Karpas-422 (cell line): Measurements from ENCODE around the gene ASB6. TPM values are rescaled to one million over a fixed set of nuclear protein-coding genes. Genes with fewer than 3 reads are reported as not detected.
"Not testable (repeated sequence)": the region's sequence is repeated elsewhere in the genome, so short reads cannot be mapped to it uniquely, and the experiment has no call there.

Source experiments
- DNase-seq: peaks from one replicate; pipeline ENCODE4 v3.0.0-alpha.2; 2015
- H2AFZ ChIP-seq: fragments of 200-600 bp; sonication (generic); 2 replicates; pipeline ENCODE4 v1.6.1; 2014; ENCODE audit warnings: antibody characterized with exemption, low read length, mixed read lengths
- H3K27ac ChIP-seq: fragments of 200-600 bp; sonication (generic); 2 replicates; pipeline ENCODE4 v1.5.1; 2014; ENCODE audit warnings: mild to moderate bottlenecking, low read length, moderate library complexity
- H3K27me3 ChIP-seq: fragments of 200-600 bp; sonication (generic); 2 replicates; pipeline ENCODE4 v1.6.1; 2014; ENCODE audit warnings: low read length, mixed read lengths
- H3K36me3 ChIP-seq: fragments of 200-600 bp; sonication (generic); 2 replicates; pipeline ENCODE4 v1.6.1; 2014; ENCODE audit warnings: low read length, mixed read lengths; ENCODE audit not compliant: insufficient read depth
- H3K4me1 ChIP-seq: fragments of 200-600 bp; sonication (generic); 2 replicates; pipeline ENCODE4 v1.6.1; 2014; ENCODE audit warnings: mild to moderate bottlenecking, low read length, mixed read lengths
- H3K4me2 ChIP-seq: fragments of 200-600 bp; sonication (generic); 2 replicates; pipeline ENCODE4 v1.6.1; 2014; ENCODE audit warnings: low read length, low read depth, mild to moderate bottlenecking; ENCODE audit not compliant: poor library complexity, severe bottlenecking
- H3K4me3 ChIP-seq: fragments of 200-600 bp; sonication (generic); 2 replicates; pipeline ENCODE4 v1.5.1; 2014; ENCODE audit warnings: mild to moderate bottlenecking, antibody characterized with exemption, low read length, mixed read lengths
- H3K79me2 ChIP-seq: fragments of 200-600 bp; sonication (generic); 2 replicates; pipeline ENCODE4 v1.6.1; 2014; ENCODE audit warnings: mild to moderate bottlenecking, low read length, mixed read lengths
- H3K9ac ChIP-seq: fragments of 200-600 bp; sonication (generic); 2 replicates; pipeline ENCODE4 v1.6.0; 2014; ENCODE audit warnings: low read length
- H3K9me2 ChIP-seq: fragments of 200-600 bp; sonication (generic), shearing (Covaris generic); replicated peaks from 2 replicates; pipeline ENCODE4 v1.6.0; 2014; ENCODE audit warnings: mild to moderate bottlenecking, low read length, moderate library complexity; ENCODE audit not compliant: insufficient read depth
- H3K9me3 ChIP-seq: fragments of 300-700, 200-600 bp; sonication (generic); 2 replicates; pipeline ENCODE4 v1.6.1; 2014; ENCODE audit warnings: low read length, mixed read lengths
- H4K20me1 ChIP-seq: fragments of 200-600 bp; sonication (generic); 2 replicates; pipeline ENCODE4 v1.6.1; 2014; ENCODE audit warnings: mild to moderate bottlenecking, antibody characterized with exemption, low read length, low read depth; ENCODE audit not compliant: insufficient read depth
- total RNA-seq: library from RNA; depleted of rRNA; stranded (reverse); fragments of >200 nt; shearing (Covaris generic); gene quantifications from 2 replicates; pipeline ENCODE4 v1.2.3, GENCODE V29; 2014; ENCODE audit warnings: low replicate concordance

The ASB6 gene
- total RNA-seq, 1 experiment from 2014 or later = 10.6 TPM

DNA sequence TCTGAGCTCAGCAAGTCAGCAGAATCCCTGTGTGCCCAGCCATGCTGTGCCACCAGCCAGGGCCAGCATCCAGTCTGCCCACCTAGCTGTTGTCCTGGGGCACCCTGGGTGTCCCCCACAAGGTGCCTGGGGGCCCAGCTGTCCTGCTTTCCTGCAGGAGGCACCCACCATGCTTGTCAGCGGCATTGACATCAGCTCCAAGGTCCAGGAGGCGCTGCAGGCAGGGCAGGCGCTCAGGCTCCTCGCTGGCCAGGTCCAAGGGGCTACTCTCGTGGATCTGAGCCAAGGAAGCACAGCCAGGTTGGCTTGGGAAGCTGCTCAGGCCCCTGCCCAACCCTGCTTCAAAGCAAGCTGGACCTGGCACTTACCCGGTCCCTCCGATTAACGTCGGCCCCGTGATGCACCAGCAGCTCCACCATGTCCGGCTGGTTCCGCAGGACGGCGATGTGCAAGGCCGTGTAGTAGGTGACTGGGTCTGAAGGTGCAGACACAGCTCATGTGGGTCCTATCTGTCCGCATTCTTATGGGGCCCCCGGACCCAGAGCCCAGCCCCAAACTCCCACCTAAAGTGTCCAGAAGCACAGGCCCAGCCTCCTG, 2.8 kb downstream of the ASB6 start:
- H4K20me1 ChIP-seq = peaks cover 34% of the 10 kb centered on the region
- H3K9me3 ChIP-seq = no peaks in the 10 kb centered on the region
- H2AFZ ChIP-seq = no peak overlapping the region
- no peak for DNase-seq
- H3K4me2 ChIP-seq = no peak overlapping the region
- no peaks in the 10 kb centered on the region for H3K27me3 ChIP-seq
- peaks cover 33% of the 10 kb centered on the region for H3K79me2 ChIP-seq
- H3K9ac ChIP-seq = no peak overlapping the region
- no peak overlapping the region for H3K4me3 ChIP-seq
- peaks cover 26% of the 10 kb centered on the region for H3K4me1 ChIP-seq
- H3K9me2 ChIP-seq = no peaks in the 10 kb centered on the region
- no peak overlapping the region for H3K27ac ChIP-seq
- H3K36me3 ChIP-seq = peaks cover 5% of the 10 kb centered on the region

DNA sequence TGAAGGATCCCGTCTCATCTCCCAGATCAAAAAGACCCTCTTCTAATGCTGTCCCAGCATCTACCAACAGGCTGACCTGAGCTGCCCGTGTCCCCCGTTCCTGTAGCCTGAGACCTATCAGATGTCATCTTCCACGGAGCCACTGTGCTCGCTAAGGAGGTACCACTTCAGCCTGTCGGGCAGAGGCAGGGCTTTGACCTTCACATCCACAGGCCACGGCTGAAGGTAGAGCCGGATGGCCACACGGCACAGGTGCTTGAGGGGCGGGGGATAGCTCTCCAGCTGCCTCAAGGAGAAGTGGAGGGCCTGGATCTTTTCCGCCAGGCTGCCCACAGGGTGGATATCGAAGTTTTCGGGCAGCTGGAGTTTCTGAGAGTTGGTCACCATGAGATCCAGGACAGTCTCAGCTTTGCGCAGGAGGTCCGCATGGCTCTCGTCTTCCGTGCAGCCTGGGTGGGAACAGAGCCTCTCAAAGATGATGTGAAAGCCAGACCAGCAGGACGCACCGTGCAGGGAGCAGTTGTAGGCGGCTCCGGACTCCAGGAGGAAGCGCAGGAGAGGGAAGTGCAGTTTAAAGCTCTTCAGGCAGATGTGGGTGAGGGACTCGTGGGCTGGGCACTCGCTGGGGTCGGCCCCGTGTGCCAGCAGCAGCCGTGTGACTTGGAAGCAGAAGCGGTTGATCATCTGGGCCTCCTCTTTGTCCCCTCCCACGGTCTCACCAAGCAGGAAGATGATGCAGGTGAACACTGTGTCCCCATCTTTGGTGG, 4.1 kb downstream of the ASB6 start:
- Histone ChIP-seq H4K20me1 (peaks cover 44% of the 10 kb centered on the region), H3K27ac (no peak overlapping the region)

DNA sequence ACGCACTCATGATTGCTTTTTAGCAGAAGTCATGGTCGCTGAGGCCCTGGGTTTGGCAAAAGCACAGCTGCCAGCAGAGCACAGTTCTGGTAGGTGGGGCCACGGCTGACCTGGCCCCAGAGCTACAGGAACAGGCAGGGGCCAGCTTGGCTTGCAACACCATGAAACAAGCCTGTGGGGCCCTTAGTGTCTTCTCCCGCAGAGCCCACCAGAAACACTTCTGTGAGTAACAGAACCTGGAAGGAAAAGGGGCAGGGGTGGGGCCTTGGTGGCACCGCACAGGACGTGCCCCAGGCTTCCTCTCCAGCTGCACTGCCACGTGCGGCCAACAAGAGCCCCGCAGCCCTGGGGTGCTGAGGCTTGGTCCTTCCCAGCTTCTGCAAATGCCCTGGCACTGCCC, 4.8 kb downstream of the ASB6 start:
- Histone ChIP-seq H3K36me3 (peaks cover 5% of the 10 kb centered on the region), H3K27me3 (no peaks in the 10 kb centered on the region), H3K4me3 (no peak overlapping the region), H3K4me2 (no peak overlapping the region), H4K20me1 (peaks cover 51% of the 10 kb centered on the region), H3K79me2 (peaks cover 53% of the 10 kb centered on the region), H3K4me1 (peaks cover 23% of the 10 kb centered on the region), H3K9ac (no peak overlapping the region), H3K9me2 (no peaks in the 10 kb centered on the region), H2AFZ (no peak overlapping the region), H3K9me3 (no peaks in the 10 kb centered on the region), H3K27ac (no peak overlapping the region)
- no peak for DNase-seq

More for the DNA sequence above, 4.1 kb downstream of the ASB6 start:
- no peaks in the 10 kb centered on the region for H3K27me3 ChIP-seq
- H3K4me3 ChIP-seq = no peak overlapping the region
- H3K9me3 ChIP-seq = no peaks in the 10 kb centered on the region
- H3K9ac ChIP-seq = no peak overlapping the region
- no peaks in the 10 kb centered on the region for H3K9me2 ChIP-seq
- H3K4me1 ChIP-seq = peaks cover 26% of the 10 kb centered on the region
- H2AFZ ChIP-seq = no peak overlapping the region
- peaks cover 5% of the 10 kb centered on the region for H3K36me3 ChIP-seq
- peaks cover 45% of the 10 kb centered on the region for H3K79me2 ChIP-seq
- no peak for DNase-seq
- no peak overlapping the region for H3K4me2 ChIP-seq

DNA sequence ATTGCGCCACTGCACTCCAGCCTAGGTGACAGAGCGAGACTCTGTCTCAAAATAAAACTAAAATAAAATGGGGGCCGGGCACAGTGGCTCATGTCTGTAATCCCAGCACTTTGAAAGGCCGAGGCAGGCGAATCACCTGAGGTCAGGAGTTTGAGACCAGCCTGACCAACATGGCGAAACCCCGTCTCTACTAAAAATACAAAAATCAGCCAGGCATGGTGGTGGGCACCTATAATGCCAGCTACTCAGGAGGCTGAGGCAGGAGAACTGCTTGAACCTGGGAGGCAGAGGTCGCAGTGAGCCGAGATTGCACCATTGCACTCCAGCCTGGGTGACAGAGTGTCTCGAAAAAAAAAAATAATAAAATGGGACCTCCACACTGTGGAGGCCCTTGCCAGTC, 5.6 kb downstream of the ASB6 start:
- H3K36me3 ChIP-seq, H3K27me3 ChIP-seq, DNase-seq, H3K9me3 ChIP-seq, H3K9me2 ChIP-seq, H3K9ac ChIP-seq, H3K4me2 ChIP-seq, H3K27ac ChIP-seq, H2AFZ ChIP-seq, H3K4me3 ChIP-seq: not testable (repeated sequence)
- Histone ChIP-seq H3K4me1 (peaks cover 23% of the 10 kb centered on the region), H4K20me1 (peaks cover 55% of the 10 kb centered on the region), H3K79me2 (peaks cover 55% of the 10 kb centered on the region)

DNA sequence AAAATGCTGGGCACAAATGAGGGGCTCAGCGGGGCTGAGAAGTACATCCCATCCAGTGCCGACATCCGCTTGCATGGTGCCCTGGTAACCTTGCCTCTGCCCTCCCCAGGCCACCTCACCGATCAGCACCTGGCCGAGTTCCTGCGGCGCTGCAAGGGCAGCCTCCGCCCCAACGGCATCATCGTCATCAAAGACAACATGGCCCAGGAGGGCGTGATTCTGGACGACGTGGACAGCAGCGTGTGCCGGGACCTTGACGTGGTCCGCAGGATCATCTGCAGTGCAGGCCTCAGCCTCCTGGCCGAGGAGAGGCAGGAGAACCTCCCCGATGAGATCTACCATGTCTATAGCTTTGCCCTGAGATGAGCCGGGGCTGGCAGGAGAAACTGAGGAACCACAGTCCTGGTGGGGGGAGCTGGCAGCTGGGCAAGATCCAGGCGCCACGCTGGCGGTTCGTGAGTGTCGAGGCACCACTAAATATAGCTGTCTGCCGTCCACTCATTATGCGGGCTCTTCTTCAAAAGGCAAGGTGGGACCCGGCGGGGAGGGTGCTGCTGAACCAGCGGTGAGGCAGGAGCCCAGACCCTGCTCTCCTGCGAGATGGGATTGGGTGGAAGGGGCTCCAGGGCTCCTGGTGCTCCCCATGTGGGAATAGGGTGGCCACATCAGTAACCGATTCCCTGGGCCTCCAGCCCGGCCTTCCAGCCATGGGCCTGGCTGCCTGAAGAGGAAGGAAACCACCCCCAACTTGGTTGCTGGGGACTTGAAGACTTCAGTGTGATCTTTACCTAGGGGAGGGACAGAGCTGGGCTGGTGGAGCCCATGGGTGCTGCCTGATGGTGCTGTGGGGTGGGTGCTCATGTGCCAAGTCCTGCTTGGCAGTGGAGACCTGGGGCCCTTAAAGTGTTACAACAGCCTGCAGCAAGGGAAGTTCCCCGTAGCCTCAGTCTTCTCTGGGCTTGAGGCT, 6.6 kb downstream of the ASB6 start:
- Histone ChIP-seq H4K20me1 (peaks cover 55% of the 10 kb centered on the region), H3K9me3 (no peaks in the 10 kb centered on the region), H2AFZ (no peak overlapping the region), H3K4me2 (no peak overlapping the region), H3K27ac (no peak overlapping the region), H3K4me3 (no peak overlapping the region), H3K9ac (no peak overlapping the region), H3K9me2 (no peaks in the 10 kb centered on the region), H3K36me3 (peaks cover 8% of the 10 kb centered on the region), H3K27me3 (no peaks in the 10 kb centered on the region), H3K79me2 (peaks cover 55% of the 10 kb centered on the region), H3K4me1 (peaks cover 15% of the 10 kb centered on the region)
- no peak for DNase-seq

DNA sequence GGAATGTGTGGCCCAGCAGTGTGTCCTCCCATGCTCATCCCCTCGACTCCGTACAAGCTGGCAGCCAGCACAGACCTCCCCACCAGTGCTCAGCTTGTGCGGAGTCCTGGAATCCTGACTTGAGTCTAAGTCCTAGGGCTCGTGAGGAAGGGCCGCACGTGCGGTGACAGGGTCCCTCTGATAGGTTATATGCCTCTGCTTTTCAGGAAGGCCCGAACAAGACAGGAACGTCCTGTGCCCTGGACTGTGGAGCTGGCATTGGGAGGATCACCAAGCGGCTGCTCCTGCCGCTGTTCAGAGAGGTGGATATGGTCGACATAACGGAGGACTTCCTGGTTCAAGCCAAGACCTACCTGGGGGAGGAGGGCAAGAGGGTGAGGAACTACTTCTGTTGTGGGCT, 8.1 kb downstream of the ASB6 start:
- no peak overlapping the region for H2AFZ ChIP-seq
- no peak overlapping the region for H3K27ac ChIP-seq
- no peaks in the 10 kb centered on the region for H3K9me2 ChIP-seq
- H4K20me1 ChIP-seq = peaks cover 54% of the 10 kb centered on the region
- no peak overlapping the region for H3K4me3 ChIP-seq
- H3K27me3 ChIP-seq = no peaks in the 10 kb centered on the region
- no peak for DNase-seq
- peaks cover 58% of the 10 kb centered on the region for H3K79me2 ChIP-seq
- no peak overlapping the region for H3K9ac ChIP-seq
- H3K36me3 ChIP-seq = peaks cover 18% of the 10 kb centered on the region
- H3K4me2 ChIP-seq = no peak overlapping the region
- peaks cover 2% of the 10 kb centered on the region; the same call in 1 of the 2 replicates for H3K4me1 ChIP-seq
- no peaks in the 10 kb centered on the region for H3K9me3 ChIP-seq

DNA sequence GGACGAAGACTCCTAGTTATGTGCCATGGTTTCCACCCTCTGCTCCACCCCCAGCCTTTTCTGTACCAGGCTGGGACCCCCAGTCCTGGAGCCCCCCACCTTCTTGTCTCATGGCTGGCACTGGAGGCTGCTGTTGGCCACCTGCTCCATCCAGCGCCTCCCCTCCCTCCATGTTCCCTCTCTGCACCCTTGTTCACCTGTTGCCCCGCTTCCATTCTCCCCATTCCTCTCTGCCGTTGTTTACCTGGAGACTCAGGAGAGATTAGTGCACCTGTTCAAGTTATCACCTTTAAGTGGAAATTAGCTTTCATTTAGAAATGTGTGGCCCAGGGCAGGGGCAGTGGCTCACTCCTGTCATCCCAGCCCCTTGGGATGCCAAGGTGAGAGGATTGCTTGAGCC, 8.7 kb downstream of the ASB6 start:
- H3K4me1 ChIP-seq = peaks cover 8% of the 10 kb centered on the region
- peaks cover 64% of the 10 kb centered on the region for H3K79me2 ChIP-seq
- H3K9ac ChIP-seq = no peak overlapping the region
- H3K27me3 ChIP-seq = no peaks in the 10 kb centered on the region
- H2AFZ ChIP-seq = no peak overlapping the region
- H3K27ac ChIP-seq = no peak overlapping the region
- H3K9me3 ChIP-seq = no peaks in the 10 kb centered on the region
- peaks cover 24% of the 10 kb centered on the region for H3K36me3 ChIP-seq
- DNase-seq = no peak
- peaks cover 60% of the 10 kb centered on the region for H4K20me1 ChIP-seq
- H3K9me2 ChIP-seq = no peaks in the 10 kb centered on the region
- no peak overlapping the region for H3K4me3 ChIP-seq
- no peak overlapping the region for H3K4me2 ChIP-seq

DNA sequence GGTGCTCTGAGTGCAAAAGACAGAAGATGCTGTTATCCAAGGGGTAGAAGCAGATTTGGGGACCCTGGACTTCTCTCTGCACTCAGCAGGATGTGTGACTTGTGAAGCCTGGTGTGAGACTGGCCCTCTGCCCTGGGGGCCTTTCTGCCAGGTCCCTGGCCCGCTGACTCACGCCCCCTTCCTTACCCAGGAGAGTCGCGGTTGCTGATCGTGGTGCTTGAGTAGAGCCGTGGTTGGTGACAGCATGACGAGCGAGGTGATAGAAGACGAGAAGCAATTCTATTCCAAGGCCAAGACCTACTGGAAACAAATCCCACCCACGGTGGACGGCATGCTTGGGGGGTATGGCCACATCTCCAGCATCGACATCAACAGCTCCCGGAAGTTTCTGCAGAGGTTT, 9.5 kb downstream of the ASB6 start:
- H3K27me3 ChIP-seq = no peaks in the 10 kb centered on the region
- H3K9ac ChIP-seq = no peak overlapping the region
- H3K9me2 ChIP-seq = no peaks in the 10 kb centered on the region
- no peak overlapping the region for H3K4me3 ChIP-seq
- H3K4me1 ChIP-seq = peaks cover 16% of the 10 kb centered on the region
- no peak overlapping the region for H2AFZ ChIP-seq
- peaks cover 22% of the 10 kb centered on the region; the same call in 1 of the 2 replicates for H3K36me3 ChIP-seq
- H3K4me2 ChIP-seq = no peak overlapping the region
- no peak for DNase-seq
- no peaks in the 10 kb centered on the region for H3K9me3 ChIP-seq
- H3K79me2 ChIP-seq = peaks cover 72% of the 10 kb centered on the region
- no peak overlapping the region for H3K27ac ChIP-seq
- peaks cover 67% of the 10 kb centered on the region for H4K20me1 ChIP-seq
